IPS DF 4.7 (cell line): ENCODE results near the gene SNTG2.
A peak's percentile ranks its signal among the peaks of the same experiment; 100 is the strongest.

Experiments used
- DNase-seq: peaks from one replicate; pipeline ENCODE4 v3.0.0-alpha.2; 2013; ENCODE audit warnings: low spot score; ENCODE audit errors: extremely low read depth

The SNTG2 gene

DNA sequence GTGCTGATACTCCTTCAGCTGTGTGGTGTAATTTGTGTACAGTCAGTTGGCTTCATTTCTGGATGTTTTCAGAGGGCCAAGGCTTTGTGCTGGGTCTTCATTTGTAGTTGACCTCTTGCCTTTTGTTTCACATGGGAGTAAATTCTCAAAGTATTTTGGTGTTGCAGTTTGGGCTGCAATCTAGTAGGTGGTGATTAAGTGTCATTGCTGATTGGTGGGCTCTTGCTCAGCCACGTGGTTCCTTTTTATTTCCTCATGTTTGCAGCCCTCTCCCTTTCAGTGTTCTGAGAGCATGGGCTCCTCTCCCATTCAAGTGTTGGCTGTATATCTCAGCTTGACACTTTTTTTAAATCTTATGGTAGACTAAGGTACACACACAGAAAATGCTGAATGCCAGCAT is 96.8 kb downstream of the SNTG2 start:
- DNase-seq = no peak

GRCh38 chr2:1049691-1050090 is 99.0 kb downstream of the SNTG2 start:
- DNase-seq = no peak

- DNase-seq = no peak
Observed at GRCh38 chr2:1051075-1051474, 100.4 kb downstream of the SNTG2 start.

- no peak for DNase-seq
Observed at GRCh38 chr2:1052771-1053191, 102.1 kb downstream of the SNTG2 start.

GRCh38 chr2:1053786-1054185 is 103.1 kb downstream of the SNTG2 start:
- DNase-seq = no peak

GRCh38 chr2:1054399-1054798 is 103.8 kb downstream of the SNTG2 start:
- no peak for DNase-seq

DNA sequence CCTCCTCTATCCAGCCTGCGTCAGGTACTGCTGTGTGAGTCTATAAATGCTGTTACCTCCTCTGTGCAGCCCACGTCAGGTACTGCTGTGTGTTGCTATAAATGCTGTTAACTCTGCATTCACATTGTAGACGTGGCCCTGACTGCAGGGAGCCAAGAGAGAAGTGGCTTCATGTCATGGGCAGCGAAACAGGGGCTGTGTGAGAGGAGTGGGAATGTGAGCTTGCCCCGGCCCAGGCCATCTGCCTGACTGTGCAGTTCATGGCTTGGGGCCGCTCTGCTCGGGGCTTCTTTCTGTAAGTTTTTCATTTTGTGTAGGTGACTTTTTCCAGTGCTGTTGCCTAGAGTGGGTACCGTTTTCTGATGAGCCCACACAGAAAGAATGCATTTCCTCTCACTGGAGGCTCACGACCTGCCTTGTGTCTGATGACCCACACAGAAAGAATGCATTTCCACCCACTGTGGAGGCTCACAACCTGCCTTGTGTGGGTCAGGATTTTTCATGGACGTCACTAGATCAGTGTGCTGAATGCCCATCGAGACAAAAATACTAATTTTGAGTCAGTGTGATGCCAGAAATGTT is 104.5 kb downstream of the SNTG2 start:
- no peak for DNase-seq

DNA sequence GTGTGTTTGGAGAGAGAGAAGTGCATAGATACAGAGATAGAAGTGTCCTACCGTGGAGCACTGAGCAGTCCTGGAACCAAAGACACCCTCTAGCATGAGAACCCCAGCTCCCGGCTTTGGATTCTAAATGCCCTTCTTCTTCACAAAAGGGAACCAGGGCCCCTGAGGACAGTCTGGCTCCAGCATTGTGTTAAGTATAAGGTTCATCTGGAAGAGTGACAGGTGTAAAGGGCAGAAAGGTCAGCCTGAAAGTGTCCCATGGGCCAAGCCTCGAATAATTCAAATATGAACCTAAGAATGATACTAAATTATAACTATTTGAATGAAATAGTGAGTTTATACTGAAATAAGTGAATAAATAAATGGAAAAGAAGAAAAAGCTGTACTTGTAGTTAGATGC is 109.7 kb downstream of the SNTG2 start:
- no peak for DNase-seq

DNA sequence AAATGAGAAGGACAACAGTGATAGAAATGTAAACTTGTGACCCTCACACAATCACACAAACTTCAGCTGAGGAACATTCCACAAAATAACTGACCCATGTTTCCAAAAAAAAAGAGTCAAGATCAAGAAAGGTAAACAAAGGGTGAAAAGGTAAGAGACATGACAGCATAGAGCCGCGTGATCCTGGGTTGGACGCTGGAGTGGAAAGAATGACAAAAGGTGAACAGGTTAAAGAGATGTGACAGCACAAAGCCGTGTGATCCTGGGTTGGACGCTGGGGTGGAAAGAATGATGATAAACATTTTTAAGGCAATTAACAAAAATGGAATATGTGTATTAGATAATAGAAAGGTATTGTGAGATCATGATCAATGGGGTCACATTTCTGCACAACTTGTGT is 110.3 kb downstream of the SNTG2 start:
- DNase-seq = no peak

- DNase-seq = no peak
Observed at GRCh38 chr2:1068241-1068640, 117.6 kb downstream of the SNTG2 start.

DNA sequence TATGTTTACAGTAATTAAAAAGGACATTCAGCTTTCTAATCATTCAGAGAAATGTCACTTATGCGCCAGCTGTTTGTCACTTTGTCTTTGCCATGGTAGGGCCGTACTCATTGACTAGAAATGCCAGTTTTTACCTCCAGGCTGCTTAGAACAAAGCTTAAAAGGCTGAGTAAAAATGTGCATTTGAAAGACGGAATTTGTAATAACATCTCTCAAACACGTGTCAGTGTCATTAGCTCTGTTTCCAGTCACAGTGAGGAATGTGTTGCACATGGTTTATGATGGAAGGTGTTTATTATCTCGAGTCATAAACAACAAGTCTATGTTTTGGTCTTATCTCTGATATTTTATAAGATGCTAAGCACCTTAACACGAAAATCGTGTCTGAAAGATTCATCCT is 118.2 kb downstream of the SNTG2 start:
- no peak for DNase-seq

DNA sequence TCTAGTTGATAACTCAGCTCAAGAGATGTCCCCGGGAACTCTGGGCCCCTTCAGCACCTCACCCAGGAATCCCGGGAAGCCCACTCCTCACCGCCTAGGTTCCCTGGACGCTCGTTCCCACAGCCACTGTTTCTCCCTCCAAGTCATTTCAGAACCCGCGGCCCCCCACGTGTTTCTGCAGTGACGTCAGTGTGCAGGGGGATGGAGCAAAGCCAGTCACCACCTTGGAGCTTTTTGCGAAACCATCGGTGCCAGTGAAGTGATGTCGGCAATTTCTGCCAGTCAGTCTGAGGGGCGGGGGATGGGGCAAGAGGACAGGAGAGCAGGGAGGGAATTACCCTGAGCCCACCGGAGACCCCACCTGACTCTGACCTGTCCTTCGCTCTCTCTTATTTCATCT is 119.2 kb downstream of the SNTG2 start:
- no peak for DNase-seq

- DNase-seq = no peak
Observed at GRCh38 chr2:1070601-1071000, 120.0 kb downstream of the SNTG2 start.

GRCh38 chr2:1071650-1072049 is 121.0 kb downstream of the SNTG2 start:
- no peak for DNase-seq

DNA sequence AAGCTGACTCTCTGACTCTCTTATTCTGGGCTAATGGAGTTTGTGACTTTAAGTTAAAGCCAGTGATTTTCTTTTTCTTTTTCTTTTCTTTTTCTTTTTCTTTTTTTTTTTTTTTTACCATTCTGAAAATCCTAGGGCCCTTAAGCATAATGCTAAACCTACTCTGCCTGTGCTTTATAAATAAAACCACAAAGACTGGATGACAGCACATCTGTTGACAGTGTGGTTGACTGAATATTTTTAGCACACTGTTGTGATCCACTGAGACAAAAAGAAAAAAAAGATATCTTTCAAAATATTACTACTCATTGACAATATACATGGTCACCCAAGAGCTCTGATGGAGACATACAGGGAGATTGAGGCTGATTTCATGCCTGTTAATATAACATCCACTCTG is 121.6 kb downstream of the SNTG2 start:
- DNase-seq = no peak

- no peak for DNase-seq
Observed at GRCh38 chr2:1077911-1078310, 127.3 kb downstream of the SNTG2 start.

- no peak for DNase-seq
Observed at GRCh38 chr2:1078326-1078725, 127.7 kb downstream of the SNTG2 start.

- no peak for DNase-seq
Observed at GRCh38 chr2:1079873-1080799, 129.5 kb downstream of the SNTG2 start.

DNA sequence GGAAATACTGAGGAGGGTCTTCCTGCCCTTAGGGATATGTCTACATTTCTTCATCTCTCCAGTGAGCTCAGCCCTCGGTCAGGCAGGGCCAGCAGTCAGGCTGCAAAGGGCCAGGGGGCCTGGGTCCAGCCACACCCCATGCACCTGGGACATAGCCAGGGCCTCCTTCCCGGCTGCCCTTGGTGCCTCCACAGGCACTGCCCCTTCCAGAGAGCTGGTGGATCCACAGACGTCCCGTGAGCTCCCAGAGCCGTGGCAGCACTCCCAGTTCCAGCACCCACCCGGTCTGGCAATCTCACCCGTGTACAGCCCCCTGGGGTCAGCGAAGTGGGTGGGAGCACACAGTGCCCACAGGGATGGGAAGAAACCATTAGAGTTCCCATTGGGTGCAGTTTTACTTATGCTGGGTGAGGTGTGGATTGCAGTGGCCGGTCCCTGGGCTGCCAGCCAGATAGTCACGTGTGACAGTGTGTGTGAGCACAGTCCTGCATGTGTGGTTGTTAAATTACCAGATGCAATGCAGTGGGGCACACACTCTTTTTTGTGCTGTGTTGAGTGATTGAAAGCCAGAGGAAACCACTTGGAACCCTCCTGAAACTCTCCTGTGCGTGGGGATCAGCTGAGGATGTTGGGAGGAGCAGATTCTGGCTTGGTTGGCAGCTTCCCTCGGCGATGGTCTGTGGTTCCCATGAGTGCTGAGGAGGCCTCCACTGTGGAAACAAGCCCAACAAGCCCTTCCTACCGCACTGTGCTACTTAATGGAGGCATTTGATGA is 131.0 kb downstream of the SNTG2 start:
- DNase-seq = no peak

DNA sequence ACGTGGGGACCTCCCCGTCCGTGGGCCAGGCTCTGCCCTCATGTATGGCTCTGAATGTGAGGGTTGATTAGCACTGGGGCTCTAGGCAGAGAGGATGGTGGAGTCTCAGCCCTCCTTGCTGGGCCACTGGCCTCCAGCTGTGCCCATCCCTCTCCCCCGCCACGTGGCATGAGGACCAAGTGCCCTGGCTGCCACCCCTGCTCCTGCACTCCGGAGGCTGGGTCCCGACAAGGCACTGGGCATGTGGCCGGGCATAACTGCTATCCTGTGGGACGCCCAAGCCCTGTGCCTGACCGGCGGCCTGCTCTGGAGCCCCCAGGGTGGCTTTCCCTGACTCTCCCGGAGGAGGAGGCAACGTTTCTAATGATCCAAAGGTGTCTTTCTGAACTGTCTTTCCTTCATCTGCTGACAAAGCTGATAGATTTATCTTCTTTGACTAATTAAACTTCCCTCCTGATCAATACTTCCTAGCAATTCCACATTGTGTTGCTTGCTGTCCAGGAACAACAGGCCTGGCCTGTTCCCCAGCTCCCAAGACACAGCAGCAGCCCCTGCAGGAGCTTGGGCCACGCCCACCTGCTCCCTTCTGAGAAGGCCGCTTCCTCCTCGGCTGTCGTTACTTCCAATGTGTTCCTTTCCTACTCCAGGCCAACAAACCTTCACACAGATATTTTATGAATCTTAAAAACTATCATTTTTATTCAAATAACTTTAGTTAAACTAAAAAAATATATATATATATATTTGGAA is 132.0 kb downstream of the SNTG2 start:
- DNase-seq = peak; percentile 5

DNA sequence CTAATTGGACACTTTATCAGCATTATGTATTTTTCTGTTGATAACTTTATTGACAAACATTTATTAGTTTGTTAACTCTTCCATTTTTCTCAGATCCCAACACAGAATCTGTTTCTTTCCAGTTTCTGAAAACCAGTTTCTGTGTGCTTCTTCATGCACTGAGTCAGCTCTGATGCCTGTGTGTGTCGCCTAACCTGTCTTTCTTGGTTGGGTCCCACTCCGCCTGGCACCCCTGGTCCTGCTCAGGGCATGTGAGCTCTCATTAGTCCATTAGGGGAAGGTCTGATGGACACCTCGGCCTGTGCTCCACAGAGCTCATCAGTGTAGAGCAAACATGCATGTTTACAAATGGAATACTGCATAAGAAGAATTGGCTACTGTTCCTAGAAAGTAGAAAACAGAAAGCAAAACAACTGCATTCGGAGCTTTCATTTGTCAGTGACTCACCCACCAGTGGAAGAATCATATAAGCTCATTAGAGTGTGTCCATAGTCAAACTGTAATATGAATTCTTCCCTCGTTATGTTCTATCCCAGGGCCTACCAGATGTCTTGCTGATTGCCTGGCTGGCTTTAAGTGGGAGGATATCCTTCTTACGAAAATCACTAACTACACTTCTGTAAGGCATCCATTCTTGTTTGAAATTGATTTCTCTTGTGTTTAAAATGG is 137.7 kb downstream of the SNTG2 start:
- DNase-seq = no peak
